Measurements from ENCODE around the gene IFITM2. TPM values are rescaled to one million over a fixed set of nuclear protein-coding genes. Genes with fewer than 3 reads are reported as not detected.
A peak's percentile ranks its signal among the peaks of the same experiment; 100 is the strongest.

IFITM2 gene
- total and polyA plus RNA-seq, 2 of the 13 experiments (the other 11 are each of a cell fraction or from before 2014, with no cell fraction given) = 13.8 to 267 TPM

DNA sequence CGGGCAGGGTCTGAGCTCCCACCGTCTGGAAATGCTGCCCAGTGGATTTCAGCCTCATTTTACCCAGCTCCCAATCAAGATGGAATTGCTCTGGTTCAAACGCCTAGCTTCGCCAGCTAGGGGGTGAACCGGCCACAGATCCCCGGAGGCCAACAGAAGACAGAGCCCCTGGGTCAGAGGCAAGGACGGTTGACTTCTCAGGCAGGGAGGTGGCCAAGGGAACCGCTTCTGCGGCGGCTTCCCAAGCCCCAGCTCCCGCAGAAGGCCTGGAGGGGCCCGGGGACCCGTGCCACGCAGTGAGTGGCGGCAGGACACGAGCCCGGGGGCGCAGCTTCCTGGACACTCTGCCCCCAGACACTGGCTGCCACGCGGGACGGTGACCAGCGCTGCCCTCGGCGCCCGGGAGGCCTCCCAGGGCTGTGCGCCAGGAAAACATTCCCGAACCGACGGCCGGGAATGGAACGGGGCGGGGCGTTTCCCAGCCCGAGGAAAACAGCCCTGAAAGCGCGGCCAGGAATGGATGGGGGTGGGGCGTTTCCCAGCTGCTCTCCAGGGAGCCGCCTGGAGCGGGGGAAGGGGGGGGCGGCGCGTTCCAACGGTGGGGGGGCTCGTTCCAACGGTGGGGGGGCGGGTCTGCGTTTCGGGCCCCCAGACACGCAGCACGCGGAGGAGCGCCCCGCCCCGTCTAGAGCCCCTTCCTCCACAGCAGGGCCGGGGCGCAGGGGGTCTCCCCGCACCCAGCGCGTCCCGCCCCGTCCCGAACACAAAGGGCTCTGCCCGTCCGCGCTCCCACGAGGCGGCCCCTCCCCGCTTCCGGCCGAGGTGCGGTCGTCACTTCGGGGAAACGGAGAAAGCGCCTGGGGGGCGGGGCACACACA lies 48.2 kb downstream of the IFITM2 start (continued):
- TF ChIP-seq FUBP1 (CRISPR knock-in tag; IDR thresholded peaks at IDR 0.05; ENCODE audit: borderline replicate concordance) (no peak), ZNF124 (CRISPR knock-in tag; IDR thresholded peaks at IDR 0.05) (peak; percentile 51), KDM3A (CRISPR knock-in tag; IDR thresholded peaks at IDR 0.05; ENCODE audit: low read depth) (no peak), ZNF136 (CRISPR knock-in tag; IDR thresholded peaks at IDR 0.05; ENCODE audit: low read depth) (0 out of 2 replicates have a peak, but pooled peaks have one; percentile 58), GTF2F1 (IDR thresholded peaks at IDR 0.05; ENCODE audit: low read length) (no peak), ZNF564 (CRISPR knock-in tag; IDR thresholded peaks at IDR 0.05) (peak; percentile 88; the same call in 1 of the 2 replicates), SRF (IDR thresholded peaks at IDR 0.05; ENCODE audit: low read depth, low read length) (no peak; the same call in 1 of the 2 replicates), ZBTB1 (CRISPR knock-in tag; IDR thresholded peaks at IDR 0.05; ENCODE audit: borderline replicate concordance) (peak; percentile 84; the same call in 1 of the 2 replicates), CSRNP2 (CRISPR knock-in tag; conservative IDR thresholded peaks at IDR 0.05; ENCODE audit: low read depth) (no peak), ARNT2 (CRISPR knock-in tag; IDR thresholded peaks at IDR 0.05; ENCODE audit: low read depth) (no peak), ZBTB7B (CRISPR knock-in tag; IDR thresholded peaks at IDR 0.05) (peak; percentile 94), TEAD3 (CRISPR knock-in tag; optimal IDR thresholded peaks at IDR 0.05; ENCODE audit: borderline replicate concordance) (peak; percentile 56), PREB (CRISPR knock-in tag; IDR thresholded peaks at IDR 0.05) (no peak), SPEN (CRISPR knock-in tag; IDR thresholded peaks at IDR 0.05; ENCODE audit: low read depth) (0 out of 2 replicates have a peak, but pooled peaks have one; percentile 16), ZNF501 (CRISPR knock-in tag; IDR thresholded peaks at IDR 0.05) (peak; percentile 53; the same call in 1 of the 2 replicates), ZNF12 (CRISPR knock-in tag; IDR thresholded peaks at IDR 0.05) (peak; percentile 51; the same call in 1 of the 2 replicates), RBAK (CRISPR knock-in tag; IDR thresholded peaks at IDR 0.05) (no peak), MAX (IDR thresholded peaks at IDR 0.05) (peak; percentile 85; the same call in 1 of the 2 replicates), ZNF747 (CRISPR knock-in tag; IDR thresholded peaks at IDR 0.05; ENCODE audit: borderline replicate concordance) (peak; percentile 91; the same call in 1 of the 2 replicates), ZBTB7A (CRISPR knock-in tag; IDR thresholded peaks at IDR 0.05) (peak; percentile 100), SP1 (IDR thresholded peaks at IDR 0.05) (no peak), SP1 (CRISPR knock-in tag; IDR thresholded peaks at IDR 0.05) (peak; percentile 24; the same call in 1 of the 2 replicates), PPARG (CRISPR knock-in tag; conservative IDR thresholded peaks at IDR 0.05) (no peak), EP300 (IDR thresholded peaks at IDR 0.05; ENCODE audit: low read depth in 2 of 2, low read length in 2 of 2) (peak in 1 of 2 experiments; percentile 38; a peak in 2 of 4 replicates), EP300 (CRISPR knock-in tag; IDR thresholded peaks at IDR 0.05; ENCODE audit: borderline replicate concordance) (no peak; the same call in 1 of the 2 replicates)
- TF ChIP-seq, protein P1, sequence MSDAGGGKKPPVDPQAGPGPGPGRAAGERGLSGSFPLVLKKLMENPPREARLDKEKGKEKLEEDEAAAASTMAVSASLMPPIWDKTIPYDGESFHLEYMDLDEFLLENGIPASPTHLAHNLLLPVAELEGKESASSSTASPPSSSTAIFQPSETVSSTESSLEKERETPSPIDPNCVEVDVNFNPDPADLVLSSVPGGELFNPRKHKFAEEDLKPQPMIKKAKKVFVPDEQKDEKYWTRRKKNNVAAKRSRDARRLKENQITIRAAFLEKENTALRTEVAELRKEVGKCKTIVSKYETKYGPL (CRISPR knock-in tag; IDR thresholded peaks at IDR 0.05) = no peak

Data from HepG2 (cell line).